SJCRH30 (cell line): ENCODE data around the gene IVNS1ABP. TPM values are rescaled to one million over a fixed set of nuclear protein-coding genes. Genes with fewer than 3 reads are reported as not detected.

ENCODE experiments used
- DNase-seq, 2 experiments: peaks; one replicate each; pipeline ENCODE4 v3.0.0-alpha.2; 2015 to 2020
- H3K27ac ChIP-seq: fragments of 250-450 bp; sonication (Bioruptor Pico); 2 replicates; pipeline ENCODE4 v1.5.1; 2020; ENCODE audit warnings: mild to moderate bottlenecking, moderate library complexity
- H3K27me3 ChIP-seq: fragments of 250-450 bp; sonication (Bioruptor Pico); 2 replicates; pipeline ENCODE4 v1.5.1; 2020; ENCODE audit warnings: mild to moderate bottlenecking, moderate library complexity
- H3K36me3 ChIP-seq: fragments of 250-450 bp; sonication (Bioruptor Pico); 2 replicates; pipeline ENCODE4 v1.5.1; 2020; ENCODE audit warnings: mild to moderate bottlenecking, moderate library complexity
- H3K4me1 ChIP-seq: fragments of 250-450 bp; sonication (Bioruptor Pico); 2 replicates; pipeline ENCODE4 v1.5.1; 2020; ENCODE audit warnings: mild to moderate bottlenecking, moderate library complexity
- H3K4me3 ChIP-seq: fragments of 250-450 bp; sonication (Bioruptor Pico); 2 replicates; pipeline ENCODE4 v1.5.1; 2020; ENCODE audit warnings: mild to moderate bottlenecking, moderate library complexity
- H3K9me3 ChIP-seq: fragments of 250-450 bp; sonication (Bioruptor Pico); replicated peaks from 2 replicates; pipeline ENCODE4 v1.5.1; 2020; ENCODE audit warnings: mild to moderate bottlenecking, moderate library complexity
- total RNA-seq: library from RNA; depleted of rRNA; stranded (reverse); fragments of >200 nt; shearing (Covaris generic); gene quantifications from 2 replicates; pipeline ENCODE4 v1.2.3, GENCODE V29; 2014

Gene IVNS1ABP
- total RNA-seq, 1 experiment from 2014 or later: 63.5 TPM

DNA sequence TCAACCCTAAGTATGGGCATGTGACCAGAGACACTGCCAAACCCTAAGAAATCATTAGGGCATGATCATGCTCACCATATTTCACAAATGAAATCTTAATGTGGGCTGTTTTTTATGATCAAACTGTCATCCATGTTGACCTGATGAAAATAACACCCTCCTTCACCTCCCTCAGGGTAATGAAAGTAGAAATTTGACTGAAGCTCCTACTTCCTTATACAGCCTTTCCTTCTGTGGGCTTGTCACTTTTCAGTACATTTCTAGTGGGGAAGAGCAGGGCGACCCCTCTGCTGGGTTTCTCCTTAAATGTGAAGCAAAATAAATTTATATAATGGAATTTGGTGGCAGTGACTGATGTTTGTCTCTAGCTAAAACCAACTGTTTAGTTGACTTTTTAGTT is 25.9 kb downstream of the IVNS1ABP start:
- no peak for DNase-seq
- no peak overlapping the region for H3K27ac ChIP-seq
- no peaks in the 10 kb centered on the region for H3K4me1 ChIP-seq

DNA sequence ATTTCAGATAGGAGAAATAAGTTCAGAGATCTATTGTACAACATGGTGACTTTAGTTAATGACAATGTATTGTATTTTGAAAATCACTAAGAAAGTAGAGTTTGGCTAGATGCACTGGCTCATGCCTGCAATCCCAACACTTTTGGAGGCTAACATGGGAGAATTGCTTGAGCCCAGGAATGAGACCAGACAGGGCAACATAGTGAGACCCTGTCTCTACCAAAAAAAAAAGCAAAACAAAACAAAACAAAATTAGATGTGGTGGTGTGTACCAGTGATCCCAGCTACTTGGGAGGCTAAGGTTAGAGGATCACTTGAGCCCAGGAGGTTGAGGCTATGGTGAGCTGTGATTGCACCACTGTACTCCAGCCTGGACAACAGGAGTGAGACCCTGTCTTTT is 27.2 kb downstream of the IVNS1ABP start:
- no peak overlapping the region for H3K27ac ChIP-seq
- peaks cover 16% of the 10 kb centered on the region for H3K36me3 ChIP-seq
- no peak for DNase-seq
- no peak overlapping the region for H3K4me3 ChIP-seq
- 0 out of 2 replicates have a peak, but pooled peaks cover 2% of the 10 kb centered on the region for H3K9me3 ChIP-seq
- H3K27me3 ChIP-seq: no peaks in the 10 kb centered on the region
- H3K4me1 ChIP-seq: no peaks in the 10 kb centered on the region

More for the DNA sequence above, 25.9 kb downstream of the IVNS1ABP start:
- peaks cover 29% of the 10 kb centered on the region for H3K36me3 ChIP-seq
- H3K27me3 ChIP-seq: no peaks in the 10 kb centered on the region
- H3K9me3 ChIP-seq: no peaks in the 10 kb centered on the region
- H3K4me3 ChIP-seq: no peak overlapping the region

DNA sequence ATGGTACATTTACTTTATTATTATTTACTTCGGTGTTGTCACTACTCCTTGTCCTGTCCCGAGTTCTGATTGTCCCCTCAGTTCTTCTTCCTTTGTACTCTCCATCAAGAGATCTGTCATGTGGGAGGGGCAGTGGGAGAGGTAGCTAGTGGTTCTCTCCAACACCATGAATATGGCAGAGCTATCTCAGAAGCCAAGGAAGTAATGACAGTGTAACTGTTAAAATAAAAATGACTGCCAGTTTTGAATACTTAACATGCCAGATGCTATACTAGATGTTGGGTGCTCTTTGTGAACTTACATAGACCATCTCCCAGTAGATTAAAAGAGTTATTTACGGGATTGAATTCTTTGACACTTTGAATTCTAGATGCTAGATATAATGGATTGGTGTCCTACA is 28.6 kb downstream of the IVNS1ABP start:
- H3K27ac ChIP-seq: no peak overlapping the region
- peaks cover 1% of the 10 kb centered on the region for H3K36me3 ChIP-seq
- 0 out of 2 replicates have a peak, but pooled peaks cover 2% of the 10 kb centered on the region for H3K9me3 ChIP-seq
- no peaks in the 10 kb centered on the region for H3K27me3 ChIP-seq
- no peak overlapping the region for H3K4me3 ChIP-seq
- DNase-seq: no peak
- H3K4me1 ChIP-seq: no peaks in the 10 kb centered on the region

DNA sequence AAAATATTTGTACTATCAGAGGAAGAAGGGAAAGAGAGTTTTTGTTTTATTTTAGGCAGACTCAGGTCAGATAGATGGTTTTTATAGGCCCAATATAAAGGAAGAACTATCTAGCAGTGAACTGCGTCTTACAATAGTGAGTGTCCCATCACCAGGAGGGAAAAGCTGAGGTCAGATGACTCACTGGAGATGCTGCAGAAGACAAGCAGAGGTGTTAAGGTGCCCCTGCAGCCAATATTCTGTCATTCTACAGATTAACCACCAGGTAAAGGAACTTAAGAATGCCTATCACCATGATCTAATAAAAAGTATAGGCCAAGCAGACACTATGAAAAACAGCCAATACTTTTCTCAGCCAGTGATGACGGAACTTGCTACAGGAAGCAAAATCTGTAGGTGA is 29.6 kb downstream of the IVNS1ABP start:
- no peaks in the 10 kb centered on the region for H3K27me3 ChIP-seq
- no peak overlapping the region for H3K4me3 ChIP-seq
- H3K27ac ChIP-seq: no peak overlapping the region
- no peaks in the 10 kb centered on the region for H3K36me3 ChIP-seq
- no peak for DNase-seq
- H3K4me1 ChIP-seq: no peaks in the 10 kb centered on the region
- H3K9me3 ChIP-seq: 0 out of 2 replicates have a peak, but pooled peaks cover 2% of the 10 kb centered on the region

DNA sequence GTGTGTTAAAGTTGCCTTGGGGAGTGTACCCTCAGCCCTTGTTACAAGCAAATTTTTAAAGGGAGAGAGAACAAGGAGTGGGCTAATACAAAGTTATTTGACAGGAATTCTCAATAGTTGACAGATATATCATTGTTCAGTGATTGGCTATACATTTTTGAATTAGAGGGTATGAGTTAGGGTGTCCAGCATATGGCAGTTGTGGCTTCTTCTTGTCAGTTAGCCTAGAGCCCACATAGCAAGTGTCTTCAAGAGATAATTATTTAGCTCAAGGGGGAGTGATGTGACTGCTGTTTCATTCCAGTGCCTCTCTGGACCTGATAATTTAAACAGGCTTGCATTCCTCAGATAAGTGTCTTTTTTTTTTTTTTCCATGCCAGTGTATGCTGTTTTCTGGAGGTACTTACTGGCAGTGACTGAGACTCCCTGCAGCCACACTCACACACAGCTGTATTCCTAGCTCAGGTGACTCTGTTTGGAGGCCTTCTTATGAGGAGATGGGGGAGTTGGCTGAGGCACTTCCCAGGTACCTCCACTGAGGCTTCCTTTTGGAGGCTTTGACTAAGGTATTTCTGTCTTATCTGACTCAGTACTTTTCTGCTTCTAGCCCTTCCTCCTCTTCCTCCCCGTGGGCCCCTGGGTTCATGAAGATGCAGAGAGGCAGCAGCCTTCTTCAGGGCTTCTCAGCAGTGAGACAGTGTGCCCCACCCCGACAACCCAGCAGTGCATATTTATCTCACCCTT is 32.3 kb downstream of the IVNS1ABP start:
- DNase-seq: no peak
- no peak overlapping the region for H3K27ac ChIP-seq
- no peaks in the 10 kb centered on the region for H3K4me1 ChIP-seq
- no peaks in the 10 kb centered on the region for H3K36me3 ChIP-seq
- 0 out of 2 replicates have a peak, but pooled peaks cover 2% of the 10 kb centered on the region for H3K9me3 ChIP-seq
- H3K27me3 ChIP-seq: no peaks in the 10 kb centered on the region
- no peak overlapping the region for H3K4me3 ChIP-seq

DNA sequence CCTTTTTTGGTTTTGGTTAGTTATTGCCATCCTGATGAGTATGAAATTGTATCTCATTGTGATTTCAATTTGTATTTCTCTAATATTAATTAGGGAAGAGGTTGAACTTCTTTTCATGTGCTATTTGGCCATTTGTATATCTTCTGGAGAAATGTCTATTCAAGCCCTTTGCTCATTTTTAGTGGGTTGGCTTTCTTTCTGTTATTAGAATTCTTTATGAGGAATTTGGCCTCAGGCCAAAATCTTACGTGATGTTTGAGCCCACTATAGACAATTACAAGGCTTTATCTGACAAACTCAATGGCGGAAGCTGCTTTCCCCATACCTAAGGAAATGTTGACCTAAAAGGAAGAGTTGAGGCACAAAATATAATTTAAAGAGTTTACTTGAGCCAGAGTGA is 32.9 kb downstream of the IVNS1ABP start:
- 0 out of 2 replicates have a peak, but pooled peaks cover 2% of the 10 kb centered on the region for H3K9me3 ChIP-seq
- no peak overlapping the region for H3K4me3 ChIP-seq
- H3K36me3 ChIP-seq: no peaks in the 10 kb centered on the region
- H3K27ac ChIP-seq: no peak overlapping the region
- no peaks in the 10 kb centered on the region for H3K4me1 ChIP-seq
- DNase-seq: no peak
- no peaks in the 10 kb centered on the region for H3K27me3 ChIP-seq

DNA sequence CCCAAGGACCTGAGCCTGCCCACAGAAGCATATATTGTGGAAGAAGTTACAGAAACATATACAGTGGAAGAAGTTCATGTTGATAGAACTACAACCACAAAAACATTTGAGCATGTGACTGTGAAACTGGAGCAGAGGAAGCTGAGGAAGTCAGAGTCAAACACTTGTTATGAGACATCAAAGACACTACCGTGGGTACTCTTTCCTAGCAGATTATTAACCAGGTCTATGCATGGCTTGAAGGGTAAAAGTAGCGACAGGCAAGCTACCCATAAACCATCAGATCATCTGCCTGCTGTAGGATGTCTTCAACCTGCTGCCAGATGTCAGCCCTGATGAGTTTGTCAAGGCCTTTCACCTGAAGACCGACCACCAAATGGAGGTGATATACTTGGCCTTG is 35.8 kb downstream of the IVNS1ABP start:
- DNase-seq: no peak
- Histone ChIP-seq H3K27me3 (no peaks in the 10 kb centered on the region), H3K4me1 (no peaks in the 10 kb centered on the region), H3K27ac (no peak overlapping the region), H3K9me3 (0 out of 2 replicates have a peak, but pooled peaks cover 2% of the 10 kb centered on the region), H3K4me3 (no peak overlapping the region), H3K36me3 (no peaks in the 10 kb centered on the region)

DNA sequence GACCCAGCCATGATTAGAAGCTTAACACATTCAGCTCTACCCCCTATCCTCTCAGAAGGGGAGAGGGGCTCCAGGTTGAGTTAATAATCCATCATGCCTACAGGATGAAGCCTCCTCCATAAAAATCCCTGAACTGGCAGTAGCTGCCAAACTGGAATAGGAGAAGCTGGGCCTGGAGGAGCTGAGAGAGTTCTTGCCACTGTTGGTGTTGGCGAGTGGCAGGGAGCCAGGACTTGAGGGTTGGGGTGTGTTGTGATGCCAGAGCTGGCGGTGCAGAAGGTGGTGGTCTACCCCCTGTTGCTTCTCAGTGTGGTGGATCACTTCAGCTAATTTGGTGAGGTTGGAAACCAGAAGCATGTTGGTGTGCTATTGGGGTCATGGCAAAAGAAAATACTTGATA is 36.5 kb downstream of the IVNS1ABP start:
- Histone ChIP-seq H3K27me3 (no peaks in the 10 kb centered on the region), H3K27ac (no peak overlapping the region), H3K36me3 (no peaks in the 10 kb centered on the region), H3K9me3 (0 out of 2 replicates have a peak, but pooled peaks cover under 1% of the 10 kb centered on the region), H3K4me3 (no peak overlapping the region), H3K4me1 (no peaks in the 10 kb centered on the region)
- no peak for DNase-seq

DNA sequence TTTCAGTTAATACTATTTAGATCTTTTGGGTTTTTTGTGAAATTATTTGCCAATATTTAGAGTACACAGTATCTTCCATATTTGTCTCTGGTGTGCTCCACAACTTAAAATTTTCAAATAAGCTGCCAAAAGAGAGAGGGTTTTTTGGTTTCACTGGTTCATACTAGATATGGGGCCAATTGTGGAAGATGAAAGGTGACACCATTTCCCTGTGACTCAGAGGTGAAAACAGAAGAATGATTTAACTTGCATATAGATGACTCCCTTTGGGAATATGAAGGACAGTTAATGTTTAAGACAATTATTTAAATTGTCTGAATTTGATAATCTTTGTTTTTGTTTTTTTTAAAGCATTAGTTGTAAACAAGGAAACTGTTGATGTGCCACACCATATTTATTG is 37.5 kb downstream of the IVNS1ABP start:
- no peaks in the 10 kb centered on the region for H3K9me3 ChIP-seq
- H3K4me3 ChIP-seq: no peak overlapping the region
- H3K4me1 ChIP-seq: no peaks in the 10 kb centered on the region
- no peak overlapping the region for H3K27ac ChIP-seq
- H3K27me3 ChIP-seq: no peaks in the 10 kb centered on the region
- DNase-seq: no peak
- no peaks in the 10 kb centered on the region for H3K36me3 ChIP-seq

DNA sequence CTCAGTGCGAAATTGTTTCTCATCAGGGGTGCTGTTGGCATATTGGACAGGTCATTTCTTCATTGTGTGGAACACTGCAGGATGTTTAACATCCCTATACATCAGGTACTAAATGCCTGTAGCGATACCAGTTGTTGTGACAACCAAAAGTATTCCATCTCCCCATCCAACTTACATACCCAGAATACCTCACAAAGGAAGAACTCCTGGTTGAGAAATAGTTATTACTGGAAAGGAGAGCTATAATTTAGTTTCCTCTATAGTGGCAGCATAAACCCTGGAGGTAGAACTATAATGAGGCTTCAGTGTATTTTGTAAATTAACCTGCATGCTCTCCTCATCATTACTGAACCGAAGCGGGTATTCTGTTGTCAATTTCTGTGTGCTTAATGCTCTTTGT is 45.1 kb downstream of the IVNS1ABP start:
- no peak for DNase-seq
- Histone ChIP-seq H3K4me1 (no peaks in the 10 kb centered on the region), H3K27ac (no peak overlapping the region), H3K27me3 (no peaks in the 10 kb centered on the region), H3K9me3 (no peaks in the 10 kb centered on the region), H3K4me3 (no peak overlapping the region), H3K36me3 (no peaks in the 10 kb centered on the region)

DNA sequence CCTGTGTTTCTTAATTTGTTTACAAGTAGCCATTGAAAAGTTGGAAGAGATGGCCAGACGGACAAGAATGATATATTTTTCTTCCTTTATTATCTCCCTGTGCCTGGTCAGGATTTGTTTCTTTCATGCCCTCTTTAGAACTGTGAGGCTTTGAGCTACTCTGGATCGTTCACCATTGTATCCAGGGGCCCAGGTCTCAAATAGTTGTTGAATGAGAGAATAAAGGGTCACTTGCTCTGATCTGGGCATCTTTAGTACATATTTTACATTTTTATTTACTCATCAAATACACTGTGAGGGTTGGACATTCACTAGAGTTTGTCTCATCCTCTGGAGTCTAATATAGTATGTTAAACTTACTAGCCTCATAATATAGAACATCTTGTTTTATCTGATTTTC is 48.7 kb downstream of the IVNS1ABP start:
- H3K4me1 ChIP-seq: no peaks in the 10 kb centered on the region
- H3K4me3 ChIP-seq: no peak overlapping the region
- no peaks in the 10 kb centered on the region for H3K9me3 ChIP-seq
- no peak for DNase-seq
- H3K27ac ChIP-seq: no peak overlapping the region
- no peaks in the 10 kb centered on the region for H3K27me3 ChIP-seq
- H3K36me3 ChIP-seq: no peaks in the 10 kb centered on the region

DNA sequence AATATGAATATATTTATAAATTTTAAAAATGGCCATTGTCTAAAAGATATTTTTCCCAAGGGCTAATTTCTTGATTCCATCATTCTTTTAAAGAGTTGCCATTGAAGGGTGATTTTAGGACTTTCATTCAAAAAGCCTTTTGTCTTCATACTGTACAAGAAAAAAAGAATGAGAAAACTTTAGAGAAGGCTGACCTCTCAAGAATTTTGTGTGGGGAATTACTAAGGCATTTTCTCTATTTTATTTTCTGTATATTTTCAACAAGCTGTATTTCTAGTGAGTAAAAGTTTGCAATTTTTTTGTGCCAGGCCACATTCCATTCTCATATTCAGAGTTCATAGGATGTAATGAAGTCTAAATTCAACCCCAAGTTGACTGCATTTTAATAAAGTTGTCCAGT is 49.3 kb downstream of the IVNS1ABP start:
- H3K4me1 ChIP-seq: no peaks in the 10 kb centered on the region
- H3K36me3 ChIP-seq: no peaks in the 10 kb centered on the region
- no peaks in the 10 kb centered on the region for H3K9me3 ChIP-seq
- H3K4me3 ChIP-seq: no peak overlapping the region
- H3K27me3 ChIP-seq: no peaks in the 10 kb centered on the region
- no peak for DNase-seq
- no peak overlapping the region for H3K27ac ChIP-seq

DNA sequence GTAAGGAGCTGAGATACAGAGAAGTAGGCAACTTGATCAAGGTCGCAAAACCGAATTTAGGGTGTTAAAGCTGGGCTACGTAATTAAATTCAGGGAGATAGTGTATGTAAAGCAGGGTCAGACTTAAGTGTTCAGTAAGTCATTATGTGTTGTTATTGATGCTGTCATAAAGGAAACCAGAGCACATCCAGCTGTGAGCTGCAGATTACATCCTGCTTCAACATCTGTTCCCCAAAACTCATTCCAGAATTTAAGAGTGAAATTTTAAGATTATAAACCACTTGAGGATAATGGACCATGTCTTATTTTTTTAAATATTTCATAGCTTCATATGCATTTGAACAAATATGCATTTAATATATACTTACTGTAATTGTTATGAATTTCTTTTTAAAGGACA is 49.7 kb downstream of the IVNS1ABP start:
- Histone ChIP-seq H3K27ac (no peak overlapping the region), H3K4me1 (no peaks in the 10 kb centered on the region), H3K27me3 (no peaks in the 10 kb centered on the region), H3K4me3 (no peak overlapping the region), H3K9me3 (no peaks in the 10 kb centered on the region), H3K36me3 (no peaks in the 10 kb centered on the region)
- DNase-seq: no peak

DNA sequence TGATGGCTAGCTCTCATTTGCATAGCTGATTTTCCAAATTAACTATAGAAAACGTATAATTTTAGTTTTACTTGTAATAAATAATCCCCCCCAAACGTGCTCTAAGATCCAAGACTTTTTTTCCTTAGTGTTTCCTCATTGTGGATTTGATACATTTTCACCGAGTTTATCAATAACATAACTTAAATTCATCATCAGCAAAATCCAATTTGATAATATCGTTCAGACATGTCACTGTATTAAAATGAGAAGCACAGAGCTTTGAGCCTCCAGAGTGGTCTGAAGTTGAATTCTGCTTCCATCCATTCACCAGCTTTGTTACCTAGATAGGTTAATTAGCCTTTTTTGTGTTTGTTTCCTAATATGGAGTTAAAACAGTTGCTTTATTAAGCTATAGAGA is 51.7 kb downstream of the IVNS1ABP start:
- Histone ChIP-seq H3K4me1 (no peaks in the 10 kb centered on the region), H3K4me3 (no peak overlapping the region), H3K27ac (no peak overlapping the region), H3K36me3 (no peaks in the 10 kb centered on the region), H3K27me3 (no peaks in the 10 kb centered on the region), H3K9me3 (no peaks in the 10 kb centered on the region)
- no peak for DNase-seq

DNA sequence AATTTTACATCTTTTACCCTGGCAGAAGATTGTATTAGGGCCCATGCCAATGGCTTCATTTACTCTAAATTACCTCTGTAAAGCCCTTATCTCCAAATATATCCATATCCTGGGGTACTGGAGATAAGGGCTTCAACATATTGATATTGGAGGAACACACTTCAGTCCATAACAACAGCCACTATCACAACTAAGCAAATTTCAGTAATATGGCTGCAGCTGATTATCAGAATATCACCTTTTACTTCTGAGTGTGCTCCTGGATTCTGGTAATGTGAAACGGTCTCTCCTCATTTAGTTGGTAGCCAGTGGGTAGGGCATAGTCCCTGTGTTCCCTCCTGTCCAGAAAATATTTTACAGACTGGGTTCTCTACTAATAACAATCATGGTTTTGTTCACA is 53.3 kb downstream of the IVNS1ABP start:
- DNase-seq: no peak
- no peaks in the 10 kb centered on the region for H3K9me3 ChIP-seq
- H3K36me3 ChIP-seq: no peaks in the 10 kb centered on the region
- no peaks in the 10 kb centered on the region for H3K4me1 ChIP-seq
- H3K4me3 ChIP-seq: no peak overlapping the region
- no peaks in the 10 kb centered on the region for H3K27me3 ChIP-seq
- no peak overlapping the region for H3K27ac ChIP-seq

DNA sequence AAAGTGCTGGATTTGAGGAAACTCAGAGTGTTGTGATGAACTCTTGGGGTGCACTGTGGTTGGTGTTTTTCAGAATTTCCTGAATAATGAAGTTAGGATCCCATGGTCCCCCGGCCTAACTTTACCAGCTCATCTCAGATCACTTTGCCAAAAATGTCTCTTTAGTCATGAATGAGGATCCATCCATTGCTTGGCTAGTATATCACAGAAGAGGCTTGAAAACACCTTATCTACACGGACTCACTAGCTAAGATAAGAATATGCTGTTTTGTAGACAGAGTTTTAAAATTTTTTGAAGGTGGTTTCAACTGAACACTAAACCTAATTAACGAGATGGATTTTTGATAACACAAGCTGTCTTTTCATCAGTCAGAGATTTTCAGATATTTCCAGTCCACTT is 53.8 kb downstream of the IVNS1ABP start:
- no peaks in the 10 kb centered on the region for H3K27me3 ChIP-seq
- no peaks in the 10 kb centered on the region for H3K36me3 ChIP-seq
- no peak for DNase-seq
- no peak overlapping the region for H3K4me3 ChIP-seq
- H3K27ac ChIP-seq: no peak overlapping the region
- H3K9me3 ChIP-seq: no peaks in the 10 kb centered on the region
- no peaks in the 10 kb centered on the region for H3K4me1 ChIP-seq
